Gastroesophageal sphincter (tissue), 4 donors: Measurements from ENCODE around the gene STAM2. TPM values are rescaled to one million over a fixed set of nuclear protein-coding genes. Genes with fewer than 3 reads are reported as not detected.

Experiments
- ATAC-seq: fragments of 150-250 bp; one replicate; pipeline ENCODE4 v1.9.1; 2016; ENCODE audit warnings: mild to moderate bottlenecking, moderate library complexity
- H3K27ac ChIP-seq, 4 donors: fragments of 200-600 bp; sonication (generic) in 3 of 4; 1 replicate in 3 of 4; 2 replicates in 1 of 4; pipeline ENCODE4 v1.5.1; 2016 to 2019
- H3K27me3 ChIP-seq: fragments of 200-600 bp; sonication (generic); one replicate; pipeline ENCODE4 v1.5.1; 2019
- H3K36me3 ChIP-seq, 2 donors: fragments of 200-600 bp; sonication (generic); one replicate each; pipeline ENCODE4 v1.5.1; 2019; ENCODE audit warnings: control low read depth in 1 of 2
- H3K4me1 ChIP-seq, 3 donors: fragments of 200-600 bp; sonication (generic); 1 replicate in 2 of 3; 2 replicates in 1 of 3; pipeline ENCODE4 v1.5.1; 2016 to 2019; ENCODE audit warnings: control low read depth in 2 of 3
- H3K4me3 ChIP-seq, 2 donors: fragments of 200-600 bp; sonication (generic); one replicate each; pipeline ENCODE4 v1.5.1; 2019; ENCODE audit warnings: mild to moderate bottlenecking in 1 of 2, moderate library complexity in 1 of 2
- H3K9me3 ChIP-seq, 3 donors: fragments of 200-600 bp; sonication (generic); one replicate each; pipeline ENCODE4 v1.5.1; 2017 to 2019; ENCODE audit warnings: control low read depth in 2 of 3
- CTCF ChIP-seq, 4 experiments: fragments of 200-600 bp in 2 of 4; fragments of 450-650 bp in 2 of 4; sonication (generic) in 1 of 4; IDR thresholded peaks; one replicate each; pipeline ENCODE4 v1.5.1; 2017 to 2019; ENCODE audit warnings: antibody characterized with exemption in 4 of 4, mild to moderate bottlenecking in 2 of 4, moderate library complexity in 2 of 4
- EP300 ChIP-seq: sonication (generic); formaldehyde crosslinking; IDR thresholded peaks from one replicate; pipeline ENCODE4 v1.6.1; 2017; ENCODE audit warnings: antibody characterized with exemption, mild to moderate bottlenecking
- POLR2A ChIP-seq, 2 donors: fragments of 450-650 bp; IDR thresholded peaks; one replicate each; pipeline ENCODE4 v1.6.1; 2017; ENCODE audit warnings: antibody characterized with exemption in 2 of 2, mild to moderate bottlenecking in 2 of 2, moderate library complexity in 1 of 2
- POLR2AphosphoS5 ChIP-seq: sonication (generic); formaldehyde crosslinking; IDR thresholded peaks from one replicate; pipeline ENCODE4 v1.6.1; 2017; ENCODE audit warnings: antibody characterized with exemption
- WGBS, 2 donors: methylation state at CpG; one replicate each; pipeline ENCODE4 v1.1.5; 2018; ENCODE audit warnings: low coverage in 1 of 2; 5-methylcytosine and 5-hydroxymethylcytosine counted together
- small RNA-seq, 4 donors: library from RNA; depleted of rRNA; stranded (forward); fragments of <200 nt; gene quantifications; one replicate each; pipeline ENCODE3, GENCODE V24; 2016
- total RNA-seq, 4 donors: library from RNA; depleted of rRNA; stranded (reverse); fragments of >200 nt; gene quantifications; one replicate each; pipeline ENCODE4 v1.1.0, GENCODE V29; 2016

The STAM2 gene
- total RNA-seq, 4 donors from 2014 or later, result 28.8 to 40.7 (median 36.5) TPM

DNA sequence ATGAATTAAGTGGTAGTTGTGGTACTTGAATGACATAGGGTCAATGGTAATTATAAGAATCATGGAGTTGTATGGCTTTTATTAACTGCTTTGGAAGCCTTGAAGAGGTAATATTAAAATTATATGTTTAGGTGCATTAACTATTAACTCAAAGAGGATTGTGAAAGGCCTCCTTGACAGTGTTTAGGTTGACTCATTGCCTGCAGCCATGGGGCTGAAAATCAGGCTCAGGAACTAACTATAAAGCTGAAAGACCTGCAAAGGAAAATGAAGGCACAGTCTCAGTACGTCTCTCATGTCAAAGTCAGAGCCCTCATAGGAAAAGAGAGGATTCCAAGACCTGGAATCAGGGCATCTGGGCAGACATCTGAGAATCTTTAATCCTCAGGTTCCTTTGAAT is 107.7 kb downstream of the STAM2 start:
- Histone ChIP-seq H3K27me3 (no peaks in the 10 kb centered on the region), H3K4me1 (peaks cover 0 to 10% (median 0%) of the 10 kb centered on the region in 3 donors), H3K36me3 (no peaks in the 10 kb centered on the region), H3K4me3 (no peak overlapping the region), H3K9me3 (no peaks in the 10 kb centered on the region), H3K27ac (no peak overlapping the region)
- WGBS, 2 donors, result 79 to 89% methylated on average over 1 of the region's 1 CpG
- TF ChIP-seq EP300 (no peak), CTCF (IDR thresholded peaks at IDR 0.05) (no peak), POLR2AphosphoS5 (no peak), POLR2A (IDR thresholded peaks at IDR 0.05) (no peak)
- no peak for ATAC-seq

Small RNAs within 50 kb of the gene (small RNA-seq; reads per million reads assigned to genes)
- 0 reads per million in 4 donors for gene RPL30P2

Other genes with a start within 250 kb of the STAM2 start
- 1 to 10 TPM; 1.4 to 5.4 (median 1.9) TPM for gene CACNB4, start 76.7 kb downstream of the STAM2 start, total RNA-seq
- 10 to 100 TPM; 25.2 to 35.0 (median 27.4) TPM for gene FMNL2, start 159.4 kb upstream of the STAM2 start, total RNA-seq